ENCODE data around the gene USP36.

GRCh38 chr17:78746263-78746948 is 94.2 kb downstream of the USP36 start:
- TF ChIP-seq CTCF (IDR thresholded peaks at IDR 0.05): no peak
- no peak for TF ChIP-seq EP300 (IDR thresholded peaks at IDR 0.05; ENCODE audit: low read depth)
- TF ChIP-seq POLR2AphosphoS5 (IDR thresholded peaks at IDR 0.05): no peak
- TF ChIP-seq POLR2A (IDR thresholded peaks at IDR 0.05): no peak
